Esophagus muscularis mucosa (tissue), 3 donors: ENCODE measurements around the gene ERO1B.

Experiments
- CTCF ChIP-seq, 3 experiments: fragments of 200-600 bp in 2 of 3; fragments of 450-650 bp in 1 of 3; sonication (generic) in 2 of 3; IDR thresholded peaks; one replicate each; pipeline ENCODE4 v1.5.1; 2017 to 2019; ENCODE audit warnings: antibody characterized with exemption in 3 of 3, mild to moderate bottlenecking in 2 of 3, moderate library complexity in 1 of 3
- EP300 ChIP-seq: sonication (generic); formaldehyde crosslinking; IDR thresholded peaks from one replicate; pipeline ENCODE4 v1.6.1; 2017; ENCODE audit warnings: antibody characterized with exemption

- TF ChIP-seq CTCF (IDR thresholded peaks at IDR 0.05): no peak
- TF ChIP-seq EP300: no peak
Measured at GRCh38 chr1:236242568-236242967, 39.2 kb downstream of the ERO1B start.
